Stimulated activated CD4-positive, alpha-beta T cell treated with anti-CD3 and anti-CD28 coated beads, Interleukin-12 subunit alpha, Interleukin-12 subunit beta, amount 100 ng/mL, for 48 hours (primary cell): ENCODE results near the gene HCRTR1.

Experiments
- DNase-seq, 3 donors: peaks; one replicate each; pipeline ENCODE4 v3.0.0-alpha.2; 2020; ENCODE audit warnings: low read depth in 2 of 3, low spot score in 1 of 3

The HCRTR1 gene

DNA sequence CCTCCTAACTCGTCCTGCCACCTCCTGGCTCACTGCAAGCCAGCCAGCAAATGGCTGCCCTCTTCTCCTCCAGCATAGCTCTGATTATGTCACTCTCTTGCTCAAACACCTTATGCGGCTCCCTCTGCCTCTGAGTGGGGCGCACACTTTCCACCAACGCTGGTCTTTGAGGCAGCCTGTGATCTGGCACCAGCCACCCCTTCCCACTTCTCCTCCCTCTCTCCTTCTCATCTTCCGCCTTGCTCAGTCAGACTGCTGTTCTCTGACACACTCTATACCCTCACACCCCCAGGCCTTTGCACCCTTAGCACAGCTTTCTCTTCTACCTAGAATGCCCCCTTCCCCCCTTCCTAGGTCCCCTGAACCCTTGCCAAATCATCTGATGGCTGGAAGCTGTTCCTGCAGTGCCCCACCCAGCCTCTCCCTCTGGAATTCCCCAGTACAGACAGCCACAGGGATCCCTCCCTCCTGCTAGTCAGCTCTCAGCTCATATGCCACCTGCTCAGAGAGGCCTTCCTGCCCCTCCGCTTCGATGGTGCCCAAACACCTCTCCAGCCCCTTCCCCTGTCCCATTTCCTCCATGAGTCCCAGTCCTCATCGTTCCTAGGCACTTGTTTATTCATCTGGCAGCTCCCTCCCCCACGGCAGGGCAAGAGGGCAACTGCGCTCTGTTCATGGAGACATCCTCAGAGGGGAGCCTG lies 48.9 kb downstream of the HCRTR1 start:
- DNase-seq = no peak

GRCh38 chr1:31667065-31667785 lies 49.7 kb downstream of the HCRTR1 start:
- no peak for DNase-seq

DNA sequence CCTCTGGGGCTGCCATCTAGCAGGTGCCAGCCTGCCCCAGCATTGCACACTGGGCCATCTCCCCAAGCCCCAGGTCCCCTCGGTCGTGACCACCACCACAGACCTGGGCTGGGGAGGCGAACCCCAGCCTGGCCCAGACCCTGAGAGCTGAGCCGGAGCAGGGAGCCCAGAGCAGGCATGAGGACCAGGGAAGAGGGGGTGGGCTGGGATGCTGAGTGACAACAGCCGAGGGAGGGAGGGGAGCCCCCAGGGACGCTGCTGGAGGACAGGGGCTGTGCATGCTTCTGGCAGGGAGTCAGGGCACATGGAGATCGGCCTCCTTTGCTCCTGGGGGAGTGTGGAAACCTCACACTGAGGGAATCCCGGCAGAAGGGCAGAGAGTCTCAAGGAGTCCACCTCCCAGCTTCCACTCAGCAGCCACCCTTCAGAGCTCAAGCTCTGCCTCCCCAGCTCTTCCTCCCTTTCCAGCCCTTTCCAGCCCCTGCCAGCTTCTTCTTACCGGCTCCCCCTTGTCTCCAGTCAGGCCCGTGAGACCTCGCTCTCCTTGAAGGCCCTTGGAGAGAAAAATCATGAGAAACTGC lies 50.9 kb downstream of the HCRTR1 start:
- no peak for DNase-seq

GRCh38 chr1:31669433-31669785 lies 51.9 kb downstream of the HCRTR1 start:
- no peak for DNase-seq

DNA sequence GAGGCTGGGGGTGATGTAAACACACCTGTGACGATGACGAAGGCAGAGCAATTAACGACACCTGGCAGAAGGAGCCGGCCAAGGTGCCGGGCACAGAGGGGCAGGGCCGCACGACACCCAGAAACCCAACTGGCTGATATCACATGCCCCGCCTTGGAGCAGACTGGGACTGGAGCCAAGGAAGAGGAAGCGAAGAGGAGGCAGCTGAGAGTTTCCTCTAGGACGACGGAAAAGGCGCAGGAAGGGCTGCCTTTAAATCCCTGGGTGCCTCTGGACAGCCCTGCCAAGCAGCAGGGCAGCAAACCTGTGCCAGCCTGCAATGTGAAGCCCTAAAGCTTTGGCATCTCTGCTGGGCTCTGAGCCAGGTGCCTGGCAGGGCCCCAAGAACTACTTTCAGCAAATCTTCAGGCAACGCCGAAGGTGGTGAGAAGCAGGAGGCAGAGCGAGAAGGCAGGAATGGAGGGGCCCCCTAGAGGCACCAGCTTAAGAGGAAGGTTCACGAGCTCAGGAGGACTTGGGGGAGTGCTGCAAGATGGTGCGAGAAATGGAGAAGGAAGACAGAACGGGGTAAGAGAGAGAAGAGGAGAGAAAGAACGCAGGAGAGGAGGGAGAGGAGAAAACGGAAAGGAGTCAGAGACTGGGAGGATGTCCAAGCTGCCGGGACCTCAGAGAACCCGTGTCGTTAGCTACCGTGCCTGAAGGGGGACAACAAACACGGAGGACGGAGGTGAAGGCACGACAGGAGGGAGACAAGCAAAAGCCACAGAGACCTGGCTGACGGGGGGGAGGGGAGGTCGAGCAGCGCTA lies 52.5 kb downstream of the HCRTR1 start:
- no peak for DNase-seq

GRCh38 chr1:31670593-31670964 lies 53.1 kb downstream of the HCRTR1 start:
- no peak for DNase-seq

- no peak for DNase-seq
Observed at GRCh38 chr1:31671147-31671546, 53.7 kb downstream of the HCRTR1 start.

- DNase-seq = no peak
Observed at GRCh38 chr1:31671561-31672201, 54.2 kb downstream of the HCRTR1 start.

- no peak for DNase-seq
Observed at GRCh38 chr1:31672986-31673385, 55.5 kb downstream of the HCRTR1 start.

DNA sequence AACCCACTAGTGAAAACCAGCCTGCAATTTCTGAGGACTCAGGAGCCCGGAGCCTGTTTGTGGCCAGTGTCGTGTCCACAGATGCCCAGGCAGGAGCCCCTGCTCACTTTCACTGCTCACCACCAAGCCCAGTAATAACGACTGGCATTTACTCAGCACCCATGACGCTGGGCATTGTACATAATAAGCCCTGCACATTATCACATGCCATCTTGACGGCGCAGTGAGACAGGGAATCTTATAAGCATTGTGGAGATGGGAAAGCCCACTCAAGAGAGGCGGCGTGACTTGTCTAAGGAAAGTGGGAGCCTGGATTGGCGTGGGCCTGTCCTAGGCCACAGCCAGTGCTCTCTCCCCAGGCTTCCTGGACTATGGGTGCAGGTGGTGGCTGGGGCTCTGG lies 55.9 kb downstream of the HCRTR1 start:
- DNase-seq = no peak

GRCh38 chr1:31674626-31675025 lies 57.1 kb downstream of the HCRTR1 start:
- no peak for DNase-seq

DNA sequence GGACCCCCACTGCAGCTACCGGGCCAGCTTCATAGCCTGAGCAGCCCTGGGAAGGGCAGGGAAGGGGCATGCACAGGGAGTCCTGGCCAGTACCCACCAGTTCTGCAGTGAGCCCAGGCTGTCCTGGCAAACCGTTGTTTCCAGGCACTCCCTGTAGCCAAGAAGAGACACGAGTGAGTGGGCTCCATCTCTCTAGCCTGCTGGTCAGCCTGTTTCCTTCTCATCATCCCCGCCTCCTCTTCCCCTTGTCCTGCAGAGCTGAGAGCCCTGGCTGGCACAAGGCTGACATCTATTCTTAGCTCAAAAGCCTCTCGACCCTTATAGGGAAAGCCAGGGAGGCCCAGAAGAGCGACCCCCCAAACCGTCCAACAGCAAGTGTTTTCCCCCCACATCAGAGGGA lies 57.7 kb downstream of the HCRTR1 start:
- no peak for DNase-seq

DNA sequence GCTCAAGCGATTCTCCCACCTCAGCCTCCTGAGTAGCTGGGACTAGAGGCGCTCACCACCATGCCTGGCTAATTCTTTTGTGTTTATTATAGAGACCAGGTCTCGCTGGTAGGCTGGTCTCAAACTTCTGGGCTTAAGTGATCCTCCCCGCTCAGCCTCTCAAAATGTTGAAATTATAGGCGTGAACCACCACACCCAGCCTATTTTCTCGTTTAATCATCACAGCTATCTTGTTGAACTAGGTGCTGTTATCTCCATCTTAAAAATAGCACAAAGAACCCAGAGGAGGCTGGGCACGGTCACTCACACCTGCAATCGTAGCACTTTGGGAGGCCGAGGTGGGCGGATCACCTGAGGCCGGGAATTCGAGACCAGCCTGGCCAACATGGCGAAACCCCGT lies 58.3 kb downstream of the HCRTR1 start:
- DNase-seq = no peak
